ENCODE measurements around the gene LRRC23.

The LRRC23 gene

DNA sequence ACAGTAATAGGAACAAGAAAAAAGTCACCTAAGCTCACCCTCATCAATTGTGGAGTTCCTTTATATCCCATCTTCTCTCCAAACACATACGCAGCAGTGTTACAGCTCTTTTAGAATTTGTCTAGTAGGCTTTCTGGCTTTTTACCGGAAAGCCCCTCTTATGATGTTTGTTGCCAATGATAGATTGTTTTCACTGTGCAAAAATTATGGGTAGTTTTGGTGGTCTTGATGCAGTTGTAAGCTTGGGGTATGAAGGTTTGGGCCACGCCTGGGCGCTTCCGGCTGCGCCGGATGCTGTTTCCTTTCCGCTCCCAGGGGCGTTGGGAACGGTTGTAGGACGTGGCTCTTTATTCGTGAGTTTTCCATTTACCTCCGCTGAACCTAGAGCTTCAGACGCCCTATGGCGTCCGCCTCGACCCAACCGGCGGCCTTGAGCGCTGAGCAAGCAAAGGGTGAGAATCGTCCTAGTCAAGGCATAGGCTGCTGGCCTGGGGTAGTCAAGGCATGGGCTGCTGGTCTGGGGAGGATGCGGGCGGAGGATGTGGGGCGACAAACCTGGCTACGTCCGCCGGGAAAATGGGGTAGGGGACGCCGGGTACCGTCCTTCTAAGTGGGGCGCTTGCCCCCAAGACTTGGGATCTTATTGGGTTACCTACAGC is 39.2 kb downstream of the LRRC23 start, which contains the start of the genes C12orf57 and RNU7-1:
Gene C12orf57, plus strand, starts transcription at position 301 of the 659 bp plus-strand sequence. Its CDS starts 100 bp downstream, at position 401.
Gene RNU7-1, plus strand, starts transcription at position 95 of the 659 bp plus-strand sequence.
- DNase-seq (ENCODE audit: low read depth) = peak; percentile 86
- TF ChIP-seq CTCF (IDR thresholded peaks at IDR 0.05; ENCODE audit: insufficient read depth, low read depth, low read length, missing control alignments) = no peak
- peak within 1 kb of the TSS; percentile 80 for H3K4me3 ChIP-seq (ENCODE audit: low read length)

DNA sequence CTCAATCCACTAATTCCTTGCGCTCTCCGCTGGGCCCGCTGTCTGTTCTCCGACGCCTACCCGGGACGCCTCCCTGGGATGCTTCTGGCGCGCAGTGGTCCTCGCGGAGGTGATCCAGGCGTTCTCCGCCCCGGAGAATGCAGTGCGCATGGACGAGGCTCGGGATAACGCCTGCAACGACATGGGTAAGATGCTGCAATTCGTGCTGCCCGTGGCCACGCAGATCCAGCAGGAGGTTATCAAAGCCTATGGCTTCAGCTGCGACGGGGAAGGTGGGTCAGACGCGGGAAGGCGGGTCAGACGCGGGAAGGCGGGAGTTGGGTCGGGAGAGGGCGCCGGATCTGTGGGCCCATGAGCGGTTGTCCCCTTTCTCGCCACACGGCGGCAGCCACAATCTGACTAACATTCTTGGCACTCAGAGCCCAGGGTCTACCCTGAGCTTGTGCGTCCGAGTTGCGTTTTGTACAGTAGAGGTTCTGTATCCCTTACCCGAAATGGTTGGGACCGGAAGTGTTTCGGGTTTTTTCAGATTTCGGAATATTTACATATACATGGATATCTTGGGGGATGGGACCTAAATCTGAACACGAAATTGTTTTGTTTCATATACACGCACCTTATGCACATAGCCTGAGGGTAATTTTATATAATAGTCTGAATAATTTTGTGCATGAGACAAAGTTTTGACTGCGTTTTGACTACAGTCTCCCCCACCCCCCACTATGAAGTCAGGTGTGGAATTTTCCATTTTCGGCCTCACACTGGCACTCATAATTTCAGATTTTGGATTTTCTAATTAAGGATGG is 40.0 kb downstream of the LRRC23 start:
- TF ChIP-seq CTCF (IDR thresholded peaks at IDR 0.05; ENCODE audit: insufficient read depth, low read depth, low read length, missing control alignments) = peak; percentile 84
- peak; percentile 93 for DNase-seq (ENCODE audit: low read depth)
- peak overlapping the region; percentile 80 for H3K4me3 ChIP-seq (ENCODE audit: low read length)

DNA sequence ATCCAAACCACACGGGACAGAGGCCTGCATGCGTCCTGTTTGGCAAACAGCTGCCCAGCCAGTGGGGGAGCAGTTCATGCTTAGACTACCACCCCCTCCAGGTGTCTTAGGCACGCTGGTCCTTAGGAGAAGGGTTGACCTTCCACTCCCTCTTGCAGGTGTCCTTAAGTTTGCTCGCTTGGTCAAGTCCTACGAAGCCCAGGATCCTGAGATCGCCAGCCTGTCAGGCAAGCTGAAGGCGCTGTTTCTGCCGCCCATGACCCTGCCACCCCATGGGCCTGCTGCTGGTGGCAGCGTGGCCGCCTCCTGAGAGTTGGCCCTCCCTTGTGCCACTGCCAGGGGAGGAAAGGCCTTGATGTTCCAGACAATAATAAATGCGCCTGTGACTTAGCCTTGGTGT is 41.0 kb downstream of the LRRC23 start:
- peak overlapping the region; percentile 72 for H3K4me3 ChIP-seq (ENCODE audit: low read length)
- TF ChIP-seq CTCF (IDR thresholded peaks at IDR 0.05; ENCODE audit: insufficient read depth, low read depth, low read length, missing control alignments) = no peak
- DNase-seq (ENCODE audit: low read depth) = no peak

GRCh38 chr12:6946033-6946919 is 41.7 kb downstream of the LRRC23 start:
- no peak for TF ChIP-seq CTCF (IDR thresholded peaks at IDR 0.05; ENCODE audit: insufficient read depth, low read depth, low read length, missing control alignments)
- H3K4me3 ChIP-seq (ENCODE audit: low read length) = peak overlapping the region; percentile 72
- DNase-seq (ENCODE audit: low read depth) = peak; percentile 98

DNA sequence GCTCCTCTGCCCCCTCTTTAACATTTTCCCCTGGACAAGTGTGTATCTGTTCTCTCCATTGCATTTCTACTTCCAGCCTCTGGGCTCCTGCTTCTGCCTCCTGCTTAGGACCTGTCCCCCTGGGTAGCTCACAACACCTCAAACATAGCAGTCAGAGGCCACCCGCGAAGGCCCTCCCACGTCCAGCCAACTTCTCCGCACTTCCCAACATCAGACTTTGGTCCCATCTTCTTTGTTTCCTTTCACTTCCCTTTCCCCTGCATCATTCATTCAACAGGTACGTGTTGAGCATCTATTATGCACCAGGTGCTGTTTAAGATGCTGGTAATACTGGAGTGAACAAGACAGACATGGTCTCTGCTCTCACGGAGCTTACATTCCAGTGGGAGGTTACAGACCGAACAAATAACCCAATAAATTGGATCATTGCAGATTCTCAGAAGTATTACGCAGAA is 42.3 kb downstream of the LRRC23 start:
- DNase-seq (ENCODE audit: low read depth) = no peak
- TF ChIP-seq CTCF (IDR thresholded peaks at IDR 0.05; ENCODE audit: insufficient read depth, low read depth, low read length, missing control alignments) = no peak
- peak overlapping the region; percentile 72 for H3K4me3 ChIP-seq (ENCODE audit: low read length)

DNA sequence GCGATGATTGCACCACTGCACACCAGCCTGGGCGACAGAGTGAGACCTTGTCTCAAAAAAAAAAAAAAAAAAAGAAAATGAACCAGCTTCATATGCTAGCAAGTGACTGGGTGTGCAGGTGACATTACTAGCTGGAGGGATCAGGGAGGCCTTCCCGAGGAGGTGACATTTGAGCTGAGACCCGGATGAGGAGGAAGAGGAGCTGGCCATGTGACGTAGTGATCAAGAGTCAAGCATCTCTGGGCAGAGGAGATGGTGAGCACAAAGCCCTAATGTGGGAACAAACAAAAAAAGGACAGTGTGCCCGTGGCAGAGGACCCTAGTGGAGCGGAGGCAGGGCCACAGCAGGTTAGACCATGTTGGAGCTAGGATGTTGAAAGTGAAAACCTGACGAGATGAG is 43.0 kb downstream of the LRRC23 start:
- no peak overlapping the region for H3K4me3 ChIP-seq (ENCODE audit: low read length)
- TF ChIP-seq CTCF (IDR thresholded peaks at IDR 0.05; ENCODE audit: insufficient read depth, low read depth, low read length, missing control alignments) = no peak
- DNase-seq (ENCODE audit: low read depth) = no peak
